HG02852 (cell line): ENCODE results near the gene PECR.
A peak's percentile ranks its signal among the peaks of the same experiment; 100 is the strongest.
"Not testable (repeated sequence)": the region's sequence is repeated elsewhere in the genome, so short reads cannot be mapped to it uniquely, and the experiment has no call there.

Experiments
- ATAC-seq: cut with Tn5 transposase; IDR thresholded peaks from one replicate; pipeline ENCODE4 v1.9.1; 2021; ENCODE audit warnings: mild to moderate bottlenecking, moderate library complexity; ENCODE audit not compliant: unreplicated experiment

PECR gene

DNA sequence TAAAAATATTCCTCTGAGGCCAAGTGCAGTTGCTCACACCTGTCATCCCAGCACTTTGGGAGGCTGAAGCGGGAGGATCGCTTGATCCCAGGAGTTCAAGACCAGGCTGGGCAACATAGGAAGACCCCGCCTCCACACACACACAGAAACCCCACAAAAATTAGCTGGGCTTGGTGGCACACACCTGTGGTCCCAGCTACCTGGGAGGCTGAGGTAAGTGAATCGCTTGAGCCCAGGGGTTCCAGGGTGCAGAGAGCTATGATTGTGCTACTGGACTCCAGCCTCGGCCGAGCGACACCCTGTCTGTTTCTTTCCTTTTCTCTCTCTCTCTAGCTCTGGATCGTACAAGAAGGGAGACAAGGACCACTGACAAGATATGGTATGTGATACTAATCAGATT, 25.7 kb upstream of the PECR start:
- ATAC-seq = no peak

DNA sequence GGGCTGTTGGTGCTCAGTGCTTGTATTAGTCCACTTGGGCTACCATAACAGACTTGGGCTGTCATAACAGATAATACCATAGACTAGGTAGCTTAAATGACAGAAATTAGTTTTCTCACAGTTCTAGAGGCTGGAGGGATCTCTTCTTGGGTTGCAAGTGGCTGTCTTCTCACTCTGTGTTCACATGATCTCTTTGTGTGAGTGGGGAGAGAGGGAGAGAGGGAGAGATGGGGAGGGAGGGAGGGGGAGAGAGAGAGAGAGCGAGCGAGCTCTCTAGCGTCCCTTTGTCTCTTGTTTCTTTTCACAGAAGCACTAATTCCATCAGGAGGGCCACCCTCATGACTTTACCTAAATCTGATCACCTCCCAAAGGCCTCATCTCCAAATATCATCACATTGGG, 23.1 kb upstream of the PECR start:
- ATAC-seq = no peak

DNA sequence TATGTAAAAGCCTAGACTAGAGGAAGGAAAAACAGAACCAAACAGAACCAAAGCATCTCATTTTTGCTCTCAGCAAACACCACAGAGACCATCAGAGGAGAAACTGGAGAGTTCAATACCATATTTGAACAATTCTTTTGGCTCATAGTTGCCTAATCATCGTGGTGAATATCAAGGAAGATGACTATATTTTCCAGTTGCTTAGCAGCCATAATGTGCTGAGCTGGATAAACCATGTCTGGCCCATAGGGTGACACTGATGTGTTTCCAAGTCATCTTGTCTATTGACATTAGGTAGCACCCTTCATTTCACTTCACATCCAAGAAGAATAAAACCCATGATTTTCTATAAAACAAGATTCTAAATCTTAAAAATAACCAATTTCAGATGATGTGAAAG, 21.6 kb upstream of the PECR start:
- no peak for ATAC-seq

GRCh38 chr2:216101109-216101508, 19.5 kb upstream of the PECR start:
- ATAC-seq = no peak

DNA sequence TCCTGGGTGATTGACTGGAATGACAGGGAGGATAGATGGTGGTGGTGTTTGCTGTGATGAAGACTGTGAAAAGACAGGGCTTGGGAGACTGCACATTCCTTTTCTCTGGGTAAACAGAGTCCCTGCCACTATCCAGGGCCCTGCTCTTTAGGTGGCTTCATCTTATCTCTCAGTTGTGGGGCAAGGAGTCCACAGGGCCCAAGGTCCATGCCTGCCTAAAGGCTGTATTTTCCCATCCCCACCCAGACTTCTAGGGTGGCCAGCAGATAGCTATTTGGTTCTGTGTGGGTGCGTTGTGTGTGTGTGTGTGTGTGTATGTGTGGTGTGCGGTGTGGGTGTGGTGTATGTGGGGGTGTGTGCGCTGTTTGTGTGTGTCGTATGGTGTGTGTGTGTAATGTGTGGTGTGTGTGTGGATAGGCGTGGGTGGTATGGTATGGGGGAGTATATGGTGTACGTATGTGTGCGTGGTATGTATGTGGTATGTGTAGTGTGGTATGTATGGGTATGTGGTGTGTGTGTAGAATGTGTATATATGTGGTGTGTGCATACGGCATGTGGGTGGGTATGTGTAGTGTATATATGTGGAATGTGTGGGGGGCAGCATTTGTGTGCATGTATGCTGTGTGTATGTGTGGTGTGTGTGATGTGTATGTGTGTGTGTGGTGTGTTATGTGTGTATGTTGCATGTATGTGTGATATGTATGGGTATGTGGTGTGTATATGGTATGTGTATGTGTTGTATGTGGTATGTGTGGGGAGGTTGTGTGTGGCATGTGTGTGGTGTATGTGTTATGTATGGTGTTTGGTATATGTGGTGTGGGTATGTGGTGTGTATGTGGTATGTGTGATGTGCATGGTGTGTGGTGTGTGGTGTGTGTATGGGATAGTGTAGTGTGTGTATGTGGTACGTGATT, 17.1 kb upstream of the PECR start:
- no peak for ATAC-seq

GRCh38 chr2:216094701-216095100, 13.1 kb upstream of the PECR start:
- no peak for ATAC-seq

DNA sequence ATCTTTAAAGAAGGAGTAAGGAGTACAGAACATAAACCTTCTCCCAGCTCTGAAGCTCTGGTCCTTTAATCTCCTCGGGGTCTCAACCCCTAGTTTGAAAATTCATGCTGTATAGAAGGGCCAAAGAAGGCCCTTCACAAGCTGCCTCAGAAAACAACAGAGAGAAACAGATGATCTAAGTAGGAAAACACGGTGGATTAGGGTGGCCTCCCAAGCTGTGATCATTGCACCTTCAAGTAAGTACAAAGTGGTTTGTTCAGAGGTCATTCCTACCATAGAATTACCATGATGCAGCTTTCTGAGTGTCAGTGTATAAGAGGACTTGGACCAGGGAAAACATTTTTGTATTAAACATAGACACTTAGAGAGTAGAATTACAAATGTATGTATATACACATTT, 11.0 kb upstream of the PECR start:
- ATAC-seq = no peak

DNA sequence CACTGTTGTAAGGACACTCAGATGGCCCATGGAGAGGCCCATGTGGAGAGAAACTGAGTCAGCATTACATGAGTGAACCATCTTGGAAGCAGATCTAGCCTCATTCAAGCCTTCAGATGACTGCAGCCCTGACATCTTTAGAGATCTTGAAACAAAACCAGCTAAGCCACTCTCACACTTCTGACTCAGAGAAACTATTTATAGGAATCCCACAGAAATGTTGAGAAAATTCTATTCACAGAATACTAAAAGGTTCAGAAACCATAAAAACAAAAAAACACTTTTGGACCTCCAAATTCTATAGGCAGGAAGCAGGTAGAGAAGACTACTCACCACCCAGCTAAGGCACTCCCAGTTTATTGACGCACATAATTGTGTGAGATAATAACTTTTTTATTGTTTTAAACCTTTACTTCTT, 8.8 kb upstream of the PECR start:
- peak; percentile 77 for ATAC-seq

DNA sequence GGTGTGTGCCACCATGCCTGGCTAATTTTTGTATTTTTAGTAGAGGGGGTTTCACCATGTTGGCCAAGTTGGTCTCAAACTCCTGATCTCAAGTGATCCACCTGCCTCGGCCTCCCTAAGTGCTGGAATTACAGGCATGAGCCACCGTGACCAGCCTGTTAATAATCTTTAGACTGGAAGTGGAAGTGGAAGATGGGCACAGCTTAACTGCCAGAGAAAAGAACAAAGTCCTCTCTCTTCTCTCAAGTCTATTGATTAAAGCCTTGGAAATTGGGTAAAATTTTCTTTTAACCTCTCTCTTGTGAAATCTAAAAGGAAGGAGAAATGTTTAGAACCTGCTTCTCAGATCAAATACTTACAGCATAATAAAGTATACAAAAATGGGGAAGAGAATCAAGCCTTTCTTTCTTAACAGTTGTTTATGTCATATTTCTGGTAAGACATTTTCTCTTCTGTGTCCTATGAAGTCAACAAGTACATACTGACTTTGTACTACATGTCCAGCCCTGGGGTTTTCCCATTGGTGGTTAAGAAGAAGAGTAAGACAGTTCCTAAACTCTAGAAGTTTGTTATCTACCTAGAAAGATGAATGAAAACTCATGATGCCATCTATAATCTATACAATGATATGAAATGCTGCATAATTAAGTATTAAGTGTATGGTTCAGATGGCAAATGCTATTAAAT, 4.7 kb upstream of the PECR start:
- no peak for ATAC-seq

DNA sequence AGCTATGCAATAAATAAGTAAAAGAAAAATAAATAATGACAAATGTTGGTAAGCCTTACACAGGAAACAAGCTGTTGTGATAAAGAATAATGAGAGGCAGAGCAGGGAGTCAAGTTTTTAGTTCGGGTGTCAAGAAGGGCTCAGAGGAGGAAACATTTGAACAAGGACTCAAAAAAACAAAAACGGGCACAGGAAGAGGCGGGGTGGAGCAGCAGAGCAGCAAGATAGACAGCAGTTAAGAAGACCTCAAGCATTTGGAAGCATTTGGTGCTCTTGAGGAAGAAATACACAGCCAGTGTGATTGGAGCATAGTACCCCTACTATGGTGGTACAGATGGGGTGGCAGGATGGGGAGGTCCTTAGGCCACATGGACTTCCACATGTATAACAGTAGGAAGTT, 2.9 kb upstream of the PECR start:
- ATAC-seq = no peak

GRCh38 chr2:216083464-216084281, 2.1 kb upstream of the PECR start:
- no peak for ATAC-seq

- no peak for ATAC-seq
These were observed 1.2 kb upstream of the PECR start for GRCh38 chr2:216082805-216083204.

GRCh38 chr2:216082117-216082711, 605 bp upstream of the PECR start:
- ATAC-seq = peak; percentile 23

GRCh38 chr2:216081012-216081411, 597 bp downstream of the PECR start:
- ATAC-seq = no peak

DNA sequence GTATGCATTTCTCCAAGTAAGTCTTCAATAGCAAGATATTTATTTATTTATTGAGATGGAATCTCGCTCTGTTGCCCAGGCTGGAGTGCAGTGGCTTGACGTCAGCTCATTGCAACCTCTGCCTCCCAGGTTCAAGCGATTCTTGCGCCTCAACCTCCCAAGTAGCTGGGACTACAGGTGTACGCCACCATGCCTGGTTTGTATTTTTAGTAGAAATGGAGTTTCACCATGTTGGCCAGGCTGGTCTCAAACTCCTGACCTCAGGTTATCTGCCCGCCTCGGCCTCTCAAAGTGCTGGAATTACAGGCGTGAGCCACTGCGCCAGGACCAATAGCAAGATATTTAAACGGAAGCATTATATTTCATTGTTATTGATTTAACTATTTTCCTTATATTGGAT, 1.6 kb downstream of the PECR start:
- ATAC-seq = not testable (repeated sequence)

DNA sequence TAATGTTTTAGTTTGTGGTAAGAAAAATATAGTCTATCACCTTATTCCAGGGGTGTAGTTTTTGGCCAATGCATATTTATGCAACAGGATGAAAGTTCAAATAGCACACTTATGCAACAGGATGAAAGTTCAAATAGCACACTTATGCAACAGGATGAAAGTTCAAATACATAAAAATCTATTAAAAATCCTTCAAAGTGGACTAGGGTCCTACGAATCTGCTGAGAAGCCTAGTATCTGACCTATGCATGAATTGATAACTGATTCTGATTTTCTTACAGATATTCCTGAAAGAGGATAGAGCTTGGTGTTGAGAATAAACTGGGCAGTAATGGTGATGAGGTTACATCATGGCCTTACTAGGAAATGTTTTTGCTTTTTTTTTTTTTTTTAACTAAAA, 2.8 kb downstream of the PECR start:
- ATAC-seq = no peak

- ATAC-seq = no peak
These were observed 5.8 kb downstream of the PECR start for GRCh38 chr2:216075510-216076485.

- no peak for ATAC-seq
These were observed 6.8 kb downstream of the PECR start for GRCh38 chr2:216074794-216075193.

DNA sequence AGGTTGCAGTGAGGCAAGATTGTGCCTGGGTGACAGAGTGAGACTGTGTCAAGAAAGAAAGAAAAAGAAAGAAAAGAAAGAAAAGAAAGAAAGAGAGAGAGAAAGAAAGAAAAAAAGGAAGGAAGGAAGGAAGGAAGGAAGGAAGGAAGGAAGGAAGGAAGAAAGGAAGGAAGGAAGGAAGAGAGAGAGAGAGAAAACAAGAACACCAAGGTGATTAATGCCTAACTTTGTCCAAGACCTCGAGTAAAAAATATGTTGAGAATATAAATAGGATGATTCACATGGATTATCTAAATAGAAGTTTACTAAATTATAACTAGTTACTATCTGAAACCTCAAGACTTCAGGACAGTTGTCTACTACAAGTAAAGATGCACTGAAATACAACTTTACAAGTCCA, 7.2 kb downstream of the PECR start:
- ATAC-seq = no peak

DNA sequence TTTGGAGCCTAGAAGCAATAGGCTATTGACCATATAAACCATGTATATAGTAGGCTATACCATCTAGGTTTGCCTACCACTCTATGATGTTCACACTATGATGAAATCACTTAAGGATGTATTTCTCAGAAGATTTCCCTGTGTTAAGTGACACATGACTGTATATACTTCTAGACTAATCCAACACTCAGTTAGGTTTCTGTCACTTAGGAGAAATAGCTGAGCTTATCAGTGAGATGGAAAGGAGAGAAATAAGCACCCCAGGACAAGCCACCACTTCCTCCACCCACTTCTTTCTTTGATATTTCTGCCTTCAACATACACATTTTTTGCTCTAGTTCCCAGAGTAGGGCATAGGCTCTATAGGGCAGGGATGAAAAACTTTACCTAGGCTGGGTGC, 7.8 kb downstream of the PECR start:
- ATAC-seq = no peak
